KOPT-K1 (cell line): ENCODE results near the gene PARD6G.

ENCODE experiments used
- H3K27ac ChIP-seq: fragments of 200-600 bp; sonication (generic); 2 replicates; pipeline ENCODE4 v1.5.1; 2016; ENCODE audit warnings: antibody characterized with exemption, mild to moderate bottlenecking, low read depth, low read length; ENCODE audit not compliant: poor library complexity, severe bottlenecking
- H3K36me3 ChIP-seq: fragments of 200-600 bp; sonication (generic); 2 replicates; pipeline ENCODE4 v1.5.1; 2017; ENCODE audit warnings: antibody characterized with exemption, mild to moderate bottlenecking, low read length, moderate library complexity; ENCODE audit not compliant: insufficient read depth
- H3K9me3 ChIP-seq: fragments of 200-600 bp; sonication (generic); 2 replicates; pipeline ENCODE4 v1.5.1; 2017; ENCODE audit warnings: antibody characterized with exemption, low read length, mild to moderate bottlenecking; ENCODE audit not compliant: insufficient read depth, poor library complexity, severe bottlenecking

Gene PARD6G

GRCh38 chr18:80163183-80163582 is 84.1 kb downstream of the PARD6G start:
- Histone ChIP-seq H3K27ac (no peak overlapping the region), H3K9me3 (peaks cover 28% of the 10 kb centered on the region), H3K36me3 (no peaks in the 10 kb centered on the region)

DNA sequence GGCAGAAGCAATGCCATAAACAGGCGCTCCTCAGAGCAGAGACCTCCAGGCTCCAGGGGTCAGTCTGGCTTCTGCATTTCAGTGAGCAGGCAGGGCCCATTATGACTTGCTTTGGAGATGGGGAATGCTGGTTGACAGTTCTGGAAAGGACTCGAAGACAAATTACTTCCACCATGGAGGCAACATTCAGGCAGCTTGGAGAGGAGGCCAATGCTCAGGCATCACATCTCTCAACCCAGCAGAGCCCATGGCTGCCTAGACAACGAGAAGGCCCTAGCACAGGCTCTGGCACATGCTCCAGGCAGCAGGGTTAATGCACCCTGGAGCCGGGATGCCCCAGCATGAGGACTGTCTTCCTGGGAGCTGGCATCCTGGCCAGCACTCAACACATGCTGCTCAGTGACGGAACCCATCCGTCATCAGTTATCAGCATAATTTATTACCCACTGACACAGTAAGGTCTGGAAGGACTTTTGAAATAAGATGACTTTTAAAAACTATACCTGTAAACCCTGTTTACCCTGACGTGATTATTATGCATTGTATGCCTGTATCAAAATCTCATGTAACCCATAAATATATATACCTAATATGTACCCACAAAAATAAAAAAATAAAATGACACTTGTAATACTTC is 85.4 kb downstream of the PARD6G start:
- Histone ChIP-seq H3K27ac (no peak overlapping the region), H3K9me3 (peaks cover 28% of the 10 kb centered on the region), H3K36me3 (no peaks in the 10 kb centered on the region)

- Histone ChIP-seq H3K27ac (no peak overlapping the region), H3K9me3 (peaks cover 20% of the 10 kb centered on the region), H3K36me3 (no peaks in the 10 kb centered on the region)
Observed at GRCh38 chr18:80159713-80160636, 87.3 kb downstream of the PARD6G start.

DNA sequence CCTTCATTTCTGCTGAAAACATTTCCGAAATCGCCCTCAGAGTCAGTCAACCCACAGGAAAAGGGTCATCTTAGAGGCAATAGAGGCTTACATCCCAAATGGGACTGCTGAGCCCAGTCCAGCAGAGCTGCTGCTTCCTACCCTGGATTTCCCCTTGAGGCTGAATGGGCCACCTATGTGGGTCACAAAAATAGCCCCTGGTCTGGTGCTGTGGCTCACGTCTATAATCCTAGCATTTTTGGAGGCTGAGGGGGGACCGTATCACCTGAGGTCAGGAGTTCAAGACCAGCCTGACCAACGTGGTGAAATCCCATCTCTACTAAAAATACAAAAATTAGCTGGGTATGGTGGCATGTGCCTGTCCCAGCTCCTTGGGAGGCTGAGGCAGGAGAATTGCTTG is 88.9 kb downstream of the PARD6G start:
- Histone ChIP-seq H3K27ac (no peak overlapping the region), H3K36me3 (no peaks in the 10 kb centered on the region), H3K9me3 (peaks cover 4% of the 10 kb centered on the region)

GRCh38 chr18:80157708-80158343 is 89.5 kb downstream of the PARD6G start:
- no peak overlapping the region for H3K27ac ChIP-seq
- H3K9me3 ChIP-seq, result no peaks in the 10 kb centered on the region
- H3K36me3 ChIP-seq, result no peaks in the 10 kb centered on the region

- no peaks in the 10 kb centered on the region for H3K9me3 ChIP-seq
- H3K27ac ChIP-seq, result no peak overlapping the region
- H3K36me3 ChIP-seq, result peaks cover 1% of the 10 kb centered on the region; the same call in 1 of the 2 replicates
Observed at GRCh38 chr18:80154293-80154692, 93.0 kb downstream of the PARD6G start.

- Histone ChIP-seq H3K9me3 (no peaks in the 10 kb centered on the region), H3K27ac (no peak overlapping the region), H3K36me3 (peaks cover 23% of the 10 kb centered on the region)
Observed at GRCh38 chr18:80149667-80150066, 97.6 kb downstream of the PARD6G start.

GRCh38 chr18:80148326-80149199 is 98.8 kb downstream of the PARD6G start:
- Histone ChIP-seq H3K27ac (no peak overlapping the region), H3K36me3 (peaks cover 23% of the 10 kb centered on the region), H3K9me3 (no peaks in the 10 kb centered on the region)

DNA sequence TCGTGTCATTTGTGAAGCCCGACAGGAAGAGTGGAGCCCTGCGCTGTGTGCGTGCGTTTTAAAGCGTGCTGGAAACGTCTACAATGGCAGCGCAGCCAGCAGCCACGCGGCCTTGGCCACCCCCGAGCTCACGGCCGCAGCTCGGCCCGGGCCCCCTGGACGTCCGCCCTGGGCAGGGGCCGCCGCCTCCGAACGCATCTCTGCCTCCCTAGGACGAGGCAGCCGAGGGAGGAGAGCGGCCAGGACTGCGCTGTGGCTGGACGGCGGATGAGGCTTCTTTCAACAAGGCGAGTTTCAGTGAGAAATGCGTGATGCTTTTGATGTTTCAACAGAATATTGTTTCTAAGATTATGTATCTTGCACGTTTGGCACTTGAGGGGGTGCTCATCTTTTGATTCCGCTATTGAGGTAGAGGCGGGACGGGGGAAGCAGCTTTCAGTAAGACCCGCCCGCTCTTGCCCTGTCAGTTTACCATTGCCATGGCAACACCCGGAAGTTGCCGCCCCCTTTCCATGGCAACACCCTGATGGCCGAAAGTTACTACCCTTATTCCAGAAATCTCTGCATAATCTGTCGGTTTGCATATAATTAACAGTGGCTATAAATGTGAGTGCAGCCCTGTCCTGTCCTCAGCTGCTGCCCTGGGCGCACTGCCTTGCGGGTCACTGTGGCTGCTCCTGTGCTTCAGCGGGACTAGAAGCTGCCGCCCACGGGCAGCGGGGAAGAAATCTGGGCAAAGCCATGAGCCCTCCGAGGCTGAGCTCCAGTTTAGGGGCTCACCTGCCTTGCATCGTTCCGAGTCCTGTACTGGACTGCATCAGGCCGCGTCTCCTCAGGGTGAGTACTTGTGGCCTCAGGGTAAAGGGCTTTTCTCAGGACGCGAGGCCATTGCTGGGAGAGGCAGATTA is 99.6 kb downstream of the PARD6G start:
- H3K36me3 ChIP-seq, result peaks cover 23% of the 10 kb centered on the region
- no peaks in the 10 kb centered on the region for H3K9me3 ChIP-seq
- H3K27ac ChIP-seq, result no peak overlapping the region

- H3K27ac ChIP-seq, result no peak overlapping the region
Observed at GRCh38 chr18:80147037-80147417, 100.3 kb downstream of the PARD6G start.

GRCh38 chr18:80145196-80145804 is 102.0 kb downstream of the PARD6G start:
- no peak overlapping the region for H3K27ac ChIP-seq
- H3K9me3 ChIP-seq, result no peaks in the 10 kb centered on the region
- H3K36me3 ChIP-seq, result peaks cover 35% of the 10 kb centered on the region

More at GRCh38 chr18:80147037-80147417, 100.3 kb downstream of the PARD6G start:
- Histone ChIP-seq H3K36me3 (peaks cover 28% of the 10 kb centered on the region), H3K9me3 (no peaks in the 10 kb centered on the region)

DNA sequence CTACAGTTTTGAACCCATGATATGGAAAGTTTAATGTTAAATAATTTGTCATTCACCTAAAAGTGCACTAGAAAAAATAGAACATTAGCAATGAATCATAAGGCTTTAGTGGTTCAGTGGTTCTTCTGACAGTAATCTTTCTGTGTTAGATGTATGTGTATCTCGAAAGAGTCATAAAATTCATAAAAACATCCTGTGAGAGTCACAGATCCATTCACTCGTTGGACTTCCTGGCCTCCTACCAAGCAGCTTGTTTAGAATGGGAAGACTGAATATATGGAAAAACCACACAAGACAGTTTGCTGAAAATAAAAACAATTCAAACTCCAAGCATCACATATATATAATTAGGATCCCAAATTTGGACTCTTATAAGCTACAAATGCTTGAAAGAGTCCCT is 103.4 kb downstream of the PARD6G start:
- no peaks in the 10 kb centered on the region for H3K9me3 ChIP-seq
- peaks cover 43% of the 10 kb centered on the region for H3K36me3 ChIP-seq
- H3K27ac ChIP-seq, result no peak overlapping the region

- Histone ChIP-seq H3K27ac (no peak overlapping the region), H3K36me3 (peaks cover 59% of the 10 kb centered on the region), H3K9me3 (no peaks in the 10 kb centered on the region)
Observed at GRCh38 chr18:80140455-80140985, 106.8 kb downstream of the PARD6G start.
